A549 (cell line): ENCODE data around the gene ACOT7. TPM values are rescaled to one million over a fixed set of nuclear protein-coding genes. Genes with fewer than 3 reads are reported as not detected.
"Not testable (repeated sequence)": the region's sequence is repeated elsewhere in the genome, so short reads cannot be mapped to it uniquely, and the experiment has no call there.

Experiments used
- ATAC-seq, 2 experiments: fragments of 200-7000 bp in 1 of 2; fragments of >200 bp in 1 of 2; cut with Nextera tagmentation in 1 of 2; cut with Tn5 transposase in 1 of 2; 3 replicates each; pipeline versions ENCODE4 v1.8.0 to v1.9.1; 2018 to 2020; ENCODE audit warnings: mild to moderate bottlenecking in 1 of 2, moderate library complexity in 1 of 2
- CTCF ChIA-PET: fragments of 300-600 bp; sonication (Branson Sonifier 250); formaldehyde crosslinking; extraction: SDS; loops from one replicate; lab custom pipeline; 2021; ENCODE audit warnings: antibody characterized with exemption, inconsistent platforms; lab: Yijun Ruan, JAX
- POLR2A ChIA-PET: fragments of 350-600 bp; formaldehyde crosslinking; extraction: SDS; loops from one replicate; lab custom pipeline; 2021; ENCODE audit warnings: antibody characterized with exemption, inconsistent platforms; lab: Yijun Ruan, JAX
- DNase-seq, 2 experiments: peaks; one replicate each; pipeline versions ENCODE4 v3.0.0 to v3.0.0-alpha.2; 2011 to 2016; ENCODE audit warnings: low read depth in 1 of 2, low spot score in 1 of 2
- FAIRE-seq: peaks from 2 replicates; lab custom pipeline; 2011; peaks lifted over from hg19 to GRCh38; lab: Jason Lieb, UNC
- H3K27ac ChIP-seq, 2 experiments: fragments of >200 bp; sonication (Bioruptor Twin); formaldehyde crosslinking; 3 replicates each; pipeline ENCODE4 v1.5.1; 2016 to 2017
- H3K4me1 ChIP-seq: fragments of >200 bp; sonication (Bioruptor Twin); formaldehyde crosslinking; 3 replicates; pipeline ENCODE4 v1.6.1; 2016
- H3K4me2 ChIP-seq: fragments of >200 bp; sonication (Bioruptor Twin); formaldehyde crosslinking; 3 replicates; pipeline ENCODE4 v1.6.1; 2016
- H3K4me3 ChIP-seq: fragments of >200 bp; sonication (Bioruptor Twin); formaldehyde crosslinking; 3 replicates; pipeline ENCODE4 v1.5.1; 2016
- H3K9me3 ChIP-seq: fragments of >200 bp; sonication (Bioruptor Twin); formaldehyde crosslinking; 3 replicates; pipeline ENCODE4 v1.6.1; 2016
- CHD2 ChIP-seq: fragments of 150-350 bp; IDR thresholded peaks from 2 replicates; pipeline ENCODE4 v1.6.1; 2014; ENCODE audit warnings: low read length; ENCODE audit not compliant: partially characterized antibody
- E2F6 ChIP-seq: IDR thresholded peaks from 2 replicates; pipeline ENCODE4 v1.6.1; 2012; ENCODE audit warnings: low read depth, borderline replicate concordance
- EHF ChIP-seq: fragments of 250-450 bp; sonication (Bioruptor Pico); IDR thresholded peaks from 2 replicates; pipeline ENCODE4 v1.5.0; 2020; ENCODE audit warnings: mild to moderate bottlenecking
- HES2 ChIP-seq: fragments of >200 bp; sonication (Bioruptor Twin); formaldehyde crosslinking; IDR thresholded peaks from 2 replicates; pipeline ENCODE4 v1.6.1; 2016
- HEYL ChIP-seq: fragments of 250-450 bp; sonication (Bioruptor Pico); IDR thresholded peaks from 2 replicates; pipeline ENCODE4 v1.8.0; 2021; ENCODE audit warnings: mild to moderate bottlenecking, moderate library complexity
- KDM1A ChIP-seq: fragments of 200-600 bp; sonication (generic); IDR thresholded peaks from 2 replicates; pipeline ENCODE4 v1.6.1; 2016; ENCODE audit warnings: low read depth, mild to moderate bottlenecking
- MYC ChIP-seq: IDR thresholded peaks from 2 replicates; pipeline ENCODE4 v1.6.1; 2012; ENCODE audit warnings: mild to moderate bottlenecking, inconsistent platforms, low read length, improper control_type of control experiment, borderline replicate concordance
- NPAS2 ChIP-seq: fragments of 250-450 bp; sonication (Bioruptor Pico); IDR thresholded peaks from 2 replicates; pipeline ENCODE4 v1.8.0; 2022; ENCODE audit warnings: mild to moderate bottlenecking, moderate library complexity, borderline replicate concordance
- PBX3 ChIP-seq: IDR thresholded peaks from 2 replicates; pipeline ENCODE4 v1.6.1; 2012
- RARB ChIP-seq: fragments of 250-450 bp; sonication (Bioruptor Pico); IDR thresholded peaks from 2 replicates; pipeline ENCODE4 v1.8.0; 2021; ENCODE audit warnings: mild to moderate bottlenecking, moderate library complexity
- ZFP36 ChIP-seq: fragments of 450-650 bp; IDR thresholded peaks from 2 replicates; pipeline ENCODE4 v1.6.1; 2014; ENCODE audit warnings: borderline replicate concordance; ENCODE audit not compliant: partially characterized antibody
- ZNF302 ChIP-seq: fragments of 250-450 bp; sonication (Bioruptor Pico); IDR thresholded peaks from 2 replicates; pipeline ENCODE4 v1.9.0; 2021; ENCODE audit warnings: inconsistent platforms, mild to moderate bottlenecking, moderate library complexity
- WGBS: methylation state at CpG from one replicate; pipeline ENCODE4 v1.1.6; 2017; ENCODE audit errors: missing lambda C conversion rate; 5-methylcytosine and 5-hydroxymethylcytosine counted together
- polyA plus RNA-seq, 4 experiments: library from polyadenylated mRNA; depleted of rRNA in 3 of 4; stranded (reverse); fragments of >200 nt; fragmentation: RNase III in 1 of 4; extraction: RNeasy Plus Mini Kit Qiagen cat#74134 plus additional on column Dnase treatment in 1 of 4; gene quantifications; 2 replicates in 3 of 4; 3 replicates in 1 of 4; pipeline ENCODE4 v1.2.3, GENCODE V29; 2011 to 2017
- TF ChIP-seq, protein P1 (sequence below): fragments of >200 bp; sonication (Bioruptor Twin); formaldehyde crosslinking; IDR thresholded peaks from 3 replicates; pipeline ENCODE4 v1.5.1; 2016

Gene ACOT7
- polyA plus RNA-seq, 2 of the 4 experiments (the other 2 are of a cell fraction), result 48.0 to 49.6 TPM

GRCh38 chr1:6378096-6378746 lies 15.3 kb downstream of the ACOT7 start:
- peak; percentile 83 to 87 for ATAC-seq
- no peak for FAIRE-seq

DNA sequence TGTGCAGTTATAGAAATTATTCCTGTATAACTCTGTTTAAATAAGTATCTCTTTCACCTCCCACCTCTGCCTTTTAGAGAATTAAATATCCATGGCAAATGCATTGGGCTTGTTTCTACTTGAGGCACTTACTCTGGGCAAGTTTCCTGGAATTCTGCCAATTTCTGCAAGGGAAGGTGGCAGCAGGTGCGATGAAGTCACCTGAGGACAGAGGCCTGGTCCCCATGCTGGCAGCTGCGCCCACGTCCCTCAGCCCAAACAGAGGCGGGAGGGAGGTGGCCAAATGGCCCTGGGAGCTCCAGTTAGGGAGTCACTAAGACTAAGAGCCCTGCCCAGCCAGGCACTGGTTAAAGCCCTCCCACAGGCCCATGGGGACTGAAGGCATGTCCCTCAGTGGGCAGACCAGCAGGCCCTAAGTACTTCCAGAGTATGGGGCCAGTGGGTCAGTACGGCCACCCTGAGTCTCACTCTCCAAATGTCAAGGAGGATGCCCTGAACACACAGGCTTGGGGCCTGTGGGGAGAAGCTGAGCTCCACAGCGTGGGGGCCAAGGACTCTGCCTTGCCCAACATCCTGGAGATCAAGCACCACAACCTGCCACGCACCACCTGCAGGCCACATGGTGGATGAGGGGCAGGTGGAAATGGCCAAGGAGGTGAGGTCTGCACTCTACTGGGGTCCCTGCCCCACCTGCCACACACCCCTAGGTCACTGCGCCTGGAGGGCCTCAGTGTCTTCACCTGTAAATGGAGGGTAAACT lies 19.4 kb downstream of the ACOT7 start:
- H3K27ac ChIP-seq, result no peak overlapping the region
- no peak overlapping the region for H3K4me3 ChIP-seq
- no peak for TF ChIP-seq HES2
- no peak for TF ChIP-seq E2F6
- TF ChIP-seq PBX3, result no peak
- TF ChIP-seq MYC, result no peak
- no peak for TF ChIP-seq ZFP36
- no peak for TF ChIP-seq HEYL
- TF ChIP-seq, protein P1, sequence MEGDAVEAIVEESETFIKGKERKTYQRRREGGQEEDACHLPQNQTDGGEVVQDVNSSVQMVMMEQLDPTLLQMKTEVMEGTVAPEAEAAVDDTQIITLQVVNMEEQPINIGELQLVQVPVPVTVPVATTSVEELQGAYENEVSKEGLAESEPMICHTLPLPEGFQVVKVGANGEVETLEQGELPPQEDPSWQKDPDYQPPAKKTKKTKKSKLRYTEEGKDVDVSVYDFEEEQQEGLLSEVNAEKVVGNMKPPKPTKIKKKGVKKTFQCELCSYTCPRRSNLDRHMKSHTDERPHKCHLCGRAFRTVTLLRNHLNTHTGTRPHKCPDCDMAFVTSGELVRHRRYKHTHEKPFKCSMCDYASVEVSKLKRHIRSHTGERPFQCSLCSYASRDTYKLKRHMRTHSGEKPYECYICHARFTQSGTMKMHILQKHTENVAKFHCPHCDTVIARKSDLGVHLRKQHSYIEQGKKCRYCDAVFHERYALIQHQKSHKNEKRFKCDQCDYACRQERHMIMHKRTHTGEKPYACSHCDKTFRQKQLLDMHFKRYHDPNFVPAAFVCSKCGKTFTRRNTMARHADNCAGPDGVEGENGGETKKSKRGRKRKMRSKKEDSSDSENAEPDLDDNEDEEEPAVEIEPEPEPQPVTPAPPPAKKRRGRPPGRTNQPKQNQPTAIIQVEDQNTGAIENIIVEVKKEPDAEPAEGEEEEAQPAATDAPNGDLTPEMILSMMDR, result no peak
- TF ChIP-seq RARB (CRISPR knock-in tag), result no peak
- TF ChIP-seq ZNF302 (CRISPR knock-in tag), result no peak
- TF ChIP-seq CHD2, result no peak
- no peak for TF ChIP-seq EHF (CRISPR knock-in tag)
- no peak for TF ChIP-seq NPAS2 (CRISPR knock-in tag)
- no peaks in the 10 kb centered on the region for H3K9me3 ChIP-seq
- no peak overlapping the region for H3K4me2 ChIP-seq
- CTCF ChIA-PET, result interaction anchor here (0.9 to 28.6 kb wide), 4 partner anchors 11 to 129 kb away, joined by 3 to 575 read pairs (median 5); partner anchors contain the start of gene ACOT7
- 96% methylated on average over 4 of the region's 8 CpGs for WGBS
- FAIRE-seq, result no peak
- no peak for ATAC-seq
- POLR2A ChIA-PET, result no interaction called here
- DNase-seq, result no peak
- H3K4me1 ChIP-seq, result no peaks in the 10 kb centered on the region

More at GRCh38 chr1:6378096-6378746, 15.3 kb downstream of the ACOT7 start:
- peaks cover 3% of the 10 kb centered on the region; the same call in 1 of the 3 replicates for H3K9me3 ChIP-seq
- no peak overlapping the region for H3K27ac ChIP-seq
- TF ChIP-seq, protein P1, result peak; percentile 19; the same call in 2 of the 3 replicates
- no peak for TF ChIP-seq KDM1A
- no peaks in the 10 kb centered on the region for H3K4me1 ChIP-seq
- CTCF ChIA-PET, result interaction anchor here (0.7 to 28.6 kb wide), 5 partner anchors 16 to 132 kb away, joined by 4 to 575 read pairs (median 13); partner anchors contain the start of gene ACOT7
- H3K4me3 ChIP-seq, result no peak overlapping the region
- H3K4me2 ChIP-seq, result no peak overlapping the region
- POLR2A ChIA-PET, result no interaction called here
- DNase-seq, result no peak
- 42% methylated on average over 8 of the region's 12 CpGs for WGBS

DNA sequence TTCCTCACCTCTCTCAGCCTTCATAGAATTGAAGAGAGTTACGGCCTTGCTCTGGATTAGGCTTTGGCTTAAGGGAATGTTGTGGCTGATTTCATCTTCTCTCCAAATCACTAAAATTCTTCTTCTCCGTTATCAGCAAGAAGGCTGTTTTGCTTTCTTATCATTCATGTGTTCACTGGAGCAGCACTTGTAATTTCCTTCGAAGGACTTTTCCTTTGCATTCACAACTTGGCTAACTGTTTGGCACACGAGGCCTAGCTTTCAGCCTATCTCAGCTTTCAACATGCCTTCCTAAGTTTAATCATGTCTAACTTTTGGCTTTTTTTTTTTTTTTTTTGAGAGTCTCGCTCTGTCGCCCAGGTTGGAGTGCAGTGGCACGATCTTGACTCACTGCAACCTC lies 21.3 kb downstream of the ACOT7 start:
- FAIRE-seq, H3K9me3 ChIP-seq, H3K4me2 ChIP-seq, H3K27ac ChIP-seq, DNase-seq, H3K4me1 ChIP-seq, H3K4me3 ChIP-seq, ATAC-seq, POLR2A ChIA-PET: not testable (repeated sequence)
- CTCF ChIA-PET, result interaction anchor here (0.7 to 28.6 kb wide), 3 partner anchors 25 to 125 kb away, joined by 3 to 575 read pairs (median 4); partner anchors contain the start of gene ACOT7
- 93% methylated on average over 7 of the region's 7 CpGs for WGBS
